Testis (tissue), 3 donors: ENCODE measurements around the gene LRP1B. TPM values are rescaled to one million over a fixed set of nuclear protein-coding genes. Genes with fewer than 3 reads are reported as not detected.

Experiments used
- DNase-seq: peaks from one replicate; pipeline ENCODE4 v3.0.0-alpha.2; 2019
- H3K27ac ChIP-seq, 2 donors: fragments of 200-600 bp; sonication (generic); one replicate each; pipeline ENCODE4 v1.5.1; 2019
- H3K27me3 ChIP-seq: fragments of 200-600 bp; sonication (generic); one replicate; pipeline ENCODE4 v1.5.1; 2019
- H3K36me3 ChIP-seq: fragments of 200-600 bp; sonication (generic); one replicate; pipeline ENCODE4 v1.5.1; 2017; ENCODE audit warnings: low read depth; ENCODE audit errors: missing control alignments
- H3K4me1 ChIP-seq: fragments of 200-600 bp; sonication (generic); one replicate; pipeline ENCODE4 v1.5.1; 2019
- H3K4me3 ChIP-seq, 2 donors: fragments of 200-600 bp; sonication (generic); one replicate each; pipeline ENCODE4 v1.5.1; 2017 to 2019
- H3K9me3 ChIP-seq: fragments of 200-600 bp; sonication (generic); one replicate; pipeline ENCODE4 v1.5.1; 2017
- CTCF ChIP-seq, 3 experiments: fragments of 450-650 bp in 2 of 3; fragments of 200-600 bp in 1 of 3; sonication (generic) in 1 of 3; IDR thresholded peaks; one replicate each; pipeline ENCODE4 v1.5.1; 2016 to 2019; ENCODE audit warnings: antibody characterized with exemption in 3 of 3, mild to moderate bottlenecking in 2 of 3, moderate library complexity in 1 of 3
- POLR2A ChIP-seq: fragments of 450-650 bp; IDR thresholded peaks from one replicate; pipeline ENCODE4 v1.6.1; 2017; ENCODE audit warnings: antibody characterized with exemption, mild to moderate bottlenecking, moderate library complexity
- WGBS, 2 donors: methylation state at CpG; one replicate each; pipeline ENCODE4 v1.1.5; 2018; 5-methylcytosine and 5-hydroxymethylcytosine counted together
- intact Hi-C: fragments of 100-400 bp; cut with DNase I; formaldehyde crosslinking; loops from one replicate; pipeline ENCODE4 v1.15.1; 2023; ENCODE audit warnings: low total_unique reads
- polyA plus RNA-seq: library from polyadenylated mRNA; stranded (reverse); fragments of 350-450 nt; fragmentation: Illumina TruSeq; extraction: RNeasy Lipid Tissue Mini Kit (QIAGEN cat#74804); gene quantifications from one replicate; pipeline ENCODE4 v1.2.3, GENCODE V29; 2014; ENCODE audit warnings: low read depth, low replicate concordance; ENCODE audit not compliant: insufficient read depth
- total RNA-seq, 2 donors: library from RNA; depleted of rRNA; stranded (reverse); fragments of >200 nt; gene quantifications; one replicate each; pipeline ENCODE4 v1.2.3, GENCODE V29; 2016

Gene LRP1B
- total and polyA plus RNA-seq, 3 donors from 2014 or later, result 0.79 to 1.9 (median 0.84) TPM

GRCh38 chr2:140257692-140258300 lies 1873.0 kb downstream of the LRP1B start:
- H3K9me3 ChIP-seq, result no peaks in the 10 kb centered on the region
- H3K36me3 ChIP-seq, result no peaks in the 10 kb centered on the region
- no peak overlapping the region for H3K27ac ChIP-seq
- no peak for DNase-seq
- 40 to 48% methylated on average over 1 to 2 of the region's 2 CpGs for WGBS, 2 donors
- no peak overlapping the region for H3K4me3 ChIP-seq
- no peaks in the 10 kb centered on the region for H3K27me3 ChIP-seq
- H3K4me1 ChIP-seq, result no peaks in the 10 kb centered on the region
- intact Hi-C loops, result no loop called here
- TF ChIP-seq CTCF (IDR thresholded peaks at IDR 0.05), result no peak
- no peak for TF ChIP-seq POLR2A

DNA sequence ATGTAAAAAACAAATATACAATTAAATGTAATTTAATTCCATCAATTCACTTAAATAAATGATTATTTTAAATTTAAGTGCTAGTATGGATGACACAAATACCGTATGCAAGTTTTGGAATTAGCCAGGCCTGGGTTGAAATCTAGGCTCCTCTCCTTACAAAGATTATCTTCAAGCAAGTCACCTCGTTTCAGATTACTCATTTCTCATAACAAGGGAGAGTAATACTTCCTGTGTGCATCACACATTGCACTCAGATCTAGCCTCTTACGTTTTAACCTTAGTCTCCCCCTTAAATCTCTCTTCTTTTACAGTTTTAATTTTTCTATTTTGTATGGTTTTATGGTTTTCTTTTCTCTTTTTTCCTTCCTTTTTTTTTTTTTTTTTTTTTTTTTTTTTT lies 1874.7 kb downstream of the LRP1B start:
- no peak for DNase-seq
- no peak for TF ChIP-seq CTCF (IDR thresholded peaks at IDR 0.05)
- no peak overlapping the region for H3K27ac ChIP-seq
- no peaks in the 10 kb centered on the region for H3K27me3 ChIP-seq
- no peaks in the 10 kb centered on the region for H3K9me3 ChIP-seq
- intact Hi-C loops, result no loop called here
- 50 to 56% methylated on average over 3 of the region's 3 CpGs for WGBS, 2 donors
- no peak overlapping the region for H3K4me3 ChIP-seq
- H3K36me3 ChIP-seq, result no peaks in the 10 kb centered on the region
- H3K4me1 ChIP-seq, result no peaks in the 10 kb centered on the region

DNA sequence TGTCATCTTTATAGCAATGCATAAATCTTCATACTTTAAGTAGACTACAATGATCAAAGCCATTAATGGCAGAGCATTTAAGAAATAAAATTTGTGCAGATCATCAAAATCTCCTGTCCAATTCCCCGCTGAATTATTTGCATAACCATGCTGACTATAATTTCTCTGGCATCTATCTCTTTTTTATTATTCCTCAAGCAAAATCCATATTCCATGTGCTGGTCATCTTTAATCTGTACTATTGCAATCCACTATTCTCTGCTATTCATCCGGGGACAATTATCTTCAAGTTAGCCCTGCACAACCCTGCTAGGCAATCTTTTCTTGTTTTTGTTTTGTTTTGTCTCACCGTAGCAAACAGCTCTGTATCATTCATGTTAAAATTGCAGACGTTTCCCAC lies 1881.0 kb downstream of the LRP1B start:
- no peak overlapping the region for H3K4me3 ChIP-seq
- no peaks in the 10 kb centered on the region for H3K27me3 ChIP-seq
- H3K27ac ChIP-seq, result no peak overlapping the region
- WGBS, 2 donors, result 52 to 54% methylated on average over 4 of the region's 4 CpGs
- DNase-seq, result no peak
- no peaks in the 10 kb centered on the region for H3K9me3 ChIP-seq
- intact Hi-C loops, result no loop called here
- no peaks in the 10 kb centered on the region for H3K36me3 ChIP-seq
- H3K4me1 ChIP-seq, result no peaks in the 10 kb centered on the region
- no peak for TF ChIP-seq POLR2A
- TF ChIP-seq CTCF (IDR thresholded peaks at IDR 0.05), result no peak

- WGBS, 2 donors, result 56 to 66% methylated on average over 2 of the region's 2 CpGs
- H3K27ac ChIP-seq, result no peak overlapping the region
Observed at GRCh38 chr2:140248623-140249022, 1882.2 kb downstream of the LRP1B start.

More at GRCh38 chr2:140248623-140249022, 1882.2 kb downstream of the LRP1B start:
- TF ChIP-seq POLR2A, result no peak
- no peak for TF ChIP-seq CTCF (IDR thresholded peaks at IDR 0.05)
- intact Hi-C loops, result no loop called here
- no peak overlapping the region for H3K4me3 ChIP-seq
- DNase-seq, result no peak
- H3K36me3 ChIP-seq, result no peaks in the 10 kb centered on the region
- H3K9me3 ChIP-seq, result no peaks in the 10 kb centered on the region
- no peaks in the 10 kb centered on the region for H3K27me3 ChIP-seq
- H3K4me1 ChIP-seq, result no peaks in the 10 kb centered on the region
